ENCODE measurements around the gene PPP1R16B. TPM values are rescaled to one million over a fixed set of nuclear protein-coding genes. Genes with fewer than 3 reads are reported as not detected.

Gene PPP1R16B
- total and polyA plus RNA-seq, 9 donors: 4.0 to 5.9 (median 5.1) TPM

GRCh38 chr20:38833857-38834164 lies 28.3 kb downstream of the PPP1R16B start:
- H3K4me3 ChIP-seq (ENCODE audit: low read length): no peak overlapping the region
- H3K9me3 ChIP-seq (replicated peaks; ENCODE audit: control insufficient read depth, low read depth, low read length): no peaks in the 10 kb centered on the region
- WGBS (ENCODE audit: insufficient coverage): 67% methylated on average over 1 of the region's 4 CpGs

GRCh38 chr20:38834868-38835267 lies 29.4 kb downstream of the PPP1R16B start:
- Histone ChIP-seq H3K9me3 (replicated peaks; ENCODE audit: control insufficient read depth, low read depth, low read length) (no peaks in the 10 kb centered on the region), H3K27ac (ENCODE audit: low read length) (no peak overlapping the region), H3K36me3 (ENCODE audit: control insufficient read depth, insufficient read depth, low read length) (no peaks in the 10 kb centered on the region), H3K4me1 (ENCODE audit: control insufficient read depth, insufficient read depth, low read length) (peaks cover under 1% of the 10 kb centered on the region), H3K27me3 (ENCODE audit: control insufficient read depth, insufficient read depth, low read length) (no peaks in the 10 kb centered on the region), H3K4me3 (ENCODE audit: low read length) (no peak overlapping the region)
- no peak for DNase-seq

More at GRCh38 chr20:38833857-38834164, 28.3 kb downstream of the PPP1R16B start:
- Histone ChIP-seq H3K27me3 (ENCODE audit: control insufficient read depth, insufficient read depth, low read length) (no peaks in the 10 kb centered on the region), H3K27ac (ENCODE audit: low read length) (no peak overlapping the region), H3K4me1 (ENCODE audit: control insufficient read depth, insufficient read depth, low read length) (peaks cover 3% of the 10 kb centered on the region), H3K36me3 (ENCODE audit: control insufficient read depth, insufficient read depth, low read length) (no peaks in the 10 kb centered on the region)
- DNase-seq: no peak

- no peak for DNase-seq
- Histone ChIP-seq H3K4me3 (ENCODE audit: low read length) (no peak overlapping the region), H3K4me1 (ENCODE audit: control insufficient read depth, insufficient read depth, low read length) (no peaks in the 10 kb centered on the region), H3K36me3 (ENCODE audit: control insufficient read depth, insufficient read depth, low read length) (no peaks in the 10 kb centered on the region), H3K9me3 (replicated peaks; ENCODE audit: control insufficient read depth, low read depth, low read length) (no peaks in the 10 kb centered on the region), H3K27me3 (ENCODE audit: control insufficient read depth, insufficient read depth, low read length) (no peaks in the 10 kb centered on the region), H3K27ac (ENCODE audit: low read length) (no peak overlapping the region)
- WGBS (ENCODE audit: insufficient coverage): 84% methylated on average over 28 of the region's 28 CpGs
Measured at GRCh38 chr20:38835792-38836191, 30.3 kb downstream of the PPP1R16B start.

- no peak for DNase-seq
- Histone ChIP-seq H3K27ac (ENCODE audit: low read length) (no peak overlapping the region), H3K4me1 (ENCODE audit: control insufficient read depth, insufficient read depth, low read length) (no peaks in the 10 kb centered on the region), H3K36me3 (ENCODE audit: control insufficient read depth, insufficient read depth, low read length) (no peaks in the 10 kb centered on the region), H3K4me3 (ENCODE audit: low read length) (no peak overlapping the region), H3K27me3 (ENCODE audit: control insufficient read depth, insufficient read depth, low read length) (no peaks in the 10 kb centered on the region), H3K9me3 (replicated peaks; ENCODE audit: control insufficient read depth, low read depth, low read length) (no peaks in the 10 kb centered on the region)
- WGBS (ENCODE audit: insufficient coverage): no CpG with 5 or more reads among the region's 4 CpGs
Measured at GRCh38 chr20:38836991-38837390, 31.5 kb downstream of the PPP1R16B start.

GRCh38 chr20:38838326-38838725 lies 32.8 kb downstream of the PPP1R16B start:
- Histone ChIP-seq H3K4me1 (ENCODE audit: control insufficient read depth, insufficient read depth, low read length) (no peaks in the 10 kb centered on the region), H3K36me3 (ENCODE audit: control insufficient read depth, insufficient read depth, low read length) (no peaks in the 10 kb centered on the region), H3K9me3 (replicated peaks; ENCODE audit: control insufficient read depth, low read depth, low read length) (no peaks in the 10 kb centered on the region), H3K4me3 (ENCODE audit: low read length) (no peak overlapping the region), H3K27me3 (ENCODE audit: control insufficient read depth, insufficient read depth, low read length) (no peaks in the 10 kb centered on the region), H3K27ac (ENCODE audit: low read length) (no peak overlapping the region)
- no peak for DNase-seq
- 58% methylated on average over 2 of the region's 8 CpGs for WGBS (ENCODE audit: insufficient coverage)

- Histone ChIP-seq H3K27ac (ENCODE audit: low read length) (no peak overlapping the region), H3K27me3 (ENCODE audit: control insufficient read depth, insufficient read depth, low read length) (no peaks in the 10 kb centered on the region), H3K36me3 (ENCODE audit: control insufficient read depth, insufficient read depth, low read length) (no peaks in the 10 kb centered on the region), H3K4me3 (ENCODE audit: low read length) (no peak overlapping the region), H3K9me3 (replicated peaks; ENCODE audit: control insufficient read depth, low read depth, low read length) (no peaks in the 10 kb centered on the region), H3K4me1 (ENCODE audit: control insufficient read depth, insufficient read depth, low read length) (no peaks in the 10 kb centered on the region)
- no peak for DNase-seq
- 100% methylated on average over 1 of the region's 4 CpGs for WGBS (ENCODE audit: insufficient coverage)
Measured at GRCh38 chr20:38839563-38839962, 34.1 kb downstream of the PPP1R16B start.

GRCh38 chr20:38840053-38840893 lies 34.8 kb downstream of the PPP1R16B start:
- Histone ChIP-seq H3K27ac (ENCODE audit: low read length) (no peak overlapping the region), H3K4me1 (ENCODE audit: control insufficient read depth, insufficient read depth, low read length) (no peaks in the 10 kb centered on the region), H3K36me3 (ENCODE audit: control insufficient read depth, insufficient read depth, low read length) (no peaks in the 10 kb centered on the region), H3K27me3 (ENCODE audit: control insufficient read depth, insufficient read depth, low read length) (peaks cover 2% of the 10 kb centered on the region), H3K4me3 (ENCODE audit: low read length) (no peak overlapping the region), H3K9me3 (replicated peaks; ENCODE audit: control insufficient read depth, low read depth, low read length) (no peaks in the 10 kb centered on the region)
- DNase-seq: no peak
- WGBS (ENCODE audit: insufficient coverage): 67% methylated on average over 6 of the region's 14 CpGs

- Histone ChIP-seq H3K4me1 (ENCODE audit: control insufficient read depth, insufficient read depth, low read length) (no peaks in the 10 kb centered on the region), H3K27me3 (ENCODE audit: control insufficient read depth, insufficient read depth, low read length) (peaks cover 2% of the 10 kb centered on the region), H3K36me3 (ENCODE audit: control insufficient read depth, insufficient read depth, low read length) (no peaks in the 10 kb centered on the region), H3K4me3 (ENCODE audit: low read length) (no peak overlapping the region), H3K27ac (ENCODE audit: low read length) (no peak overlapping the region), H3K9me3 (replicated peaks; ENCODE audit: control insufficient read depth, low read depth, low read length) (no peaks in the 10 kb centered on the region)
- 97% methylated on average over 3 of the region's 8 CpGs for WGBS (ENCODE audit: insufficient coverage)
- no peak for DNase-seq
Measured at GRCh38 chr20:38840894-38841470, 35.5 kb downstream of the PPP1R16B start.

GRCh38 chr20:38841570-38841969 lies 36.1 kb downstream of the PPP1R16B start:
- no peak overlapping the region for H3K4me3 ChIP-seq (ENCODE audit: low read length)
- no peaks in the 10 kb centered on the region for H3K4me1 ChIP-seq (ENCODE audit: control insufficient read depth, insufficient read depth, low read length)
- H3K9me3 ChIP-seq (replicated peaks; ENCODE audit: control insufficient read depth, low read depth, low read length): no peaks in the 10 kb centered on the region
- no CpG with 5 or more reads among the region's 2 CpGs for WGBS (ENCODE audit: insufficient coverage)
- no peaks in the 10 kb centered on the region for H3K36me3 ChIP-seq (ENCODE audit: control insufficient read depth, insufficient read depth, low read length)
- no peak for DNase-seq
- peaks cover 2% of the 10 kb centered on the region for H3K27me3 ChIP-seq (ENCODE audit: control insufficient read depth, insufficient read depth, low read length)
- H3K27ac ChIP-seq (ENCODE audit: low read length): no peak overlapping the region

- Histone ChIP-seq H3K36me3 (ENCODE audit: control insufficient read depth, insufficient read depth, low read length) (no peaks in the 10 kb centered on the region), H3K4me1 (ENCODE audit: control insufficient read depth, insufficient read depth, low read length) (no peaks in the 10 kb centered on the region), H3K27ac (ENCODE audit: low read length) (peak overlapping the region; percentile 42), H3K9me3 (replicated peaks; ENCODE audit: control insufficient read depth, low read depth, low read length) (no peaks in the 10 kb centered on the region), H3K4me3 (ENCODE audit: low read length) (no peak overlapping the region), H3K27me3 (ENCODE audit: control insufficient read depth, insufficient read depth, low read length) (peaks cover 2% of the 10 kb centered on the region)
- DNase-seq: no peak
- WGBS (ENCODE audit: insufficient coverage): no CpG with 5 or more reads among the region's 1 CpG
Measured at GRCh38 chr20:38842026-38842425, 36.5 kb downstream of the PPP1R16B start.

All from muscle of leg (tissue), 11 donors.